Measurements from ENCODE around the gene WDR82. TPM values are rescaled to one million over a fixed set of nuclear protein-coding genes. Genes with fewer than 3 reads are reported as not detected.

The WDR82 gene
- total RNA-seq, 1 donor = 58.3 TPM

GRCh38 chr3:52234516-52235447, 43.7 kb downstream of the WDR82 start:
- H3K79me2 ChIP-seq (ENCODE audit: insufficient read depth, low read length) = peaks cover 67% of the 10 kb centered on the region
- no peak overlapping the region for H3K4me3 ChIP-seq (ENCODE audit: insufficient read depth, low read length)
- TF ChIP-seq CTCF (IDR thresholded peaks at IDR 0.05; ENCODE audit: extremely low read depth, low read depth, low read length) = no peak
- peaks cover 30% of the 10 kb centered on the region for H3K4me1 ChIP-seq (ENCODE audit: insufficient read depth, low read length)
- no peak overlapping the region for H3K4me2 ChIP-seq (ENCODE audit: insufficient read depth, low read length)
- H3K9me3 ChIP-seq (ENCODE audit: low read depth, low read length) = no peaks in the 10 kb centered on the region
- peaks cover 48% of the 10 kb centered on the region for H4K20me1 ChIP-seq (ENCODE audit: insufficient read depth, low read length)
- no peak overlapping the region for H2AFZ ChIP-seq (ENCODE audit: low read length)
- H3K36me3 ChIP-seq (ENCODE audit: insufficient read depth, low read length) = peaks cover 24% of the 10 kb centered on the region
- no peak overlapping the region for H3K27ac ChIP-seq (ENCODE audit: low read depth, low read length)
- DNase-seq (ENCODE audit: insufficient read length, low spot score, missing footprints) = peak; percentile 69
- no peaks in the 10 kb centered on the region for H3K27me3 ChIP-seq (ENCODE audit: insufficient read depth, low read length)

GRCh38 chr3:52233968-52234367, 44.5 kb downstream of the WDR82 start:
- no peak overlapping the region for H3K4me2 ChIP-seq (ENCODE audit: insufficient read depth, low read length)
- H2AFZ ChIP-seq (ENCODE audit: low read length) = no peak overlapping the region
- no peak for TF ChIP-seq CTCF (IDR thresholded peaks at IDR 0.05; ENCODE audit: extremely low read depth, low read depth, low read length)
- H4K20me1 ChIP-seq (ENCODE audit: insufficient read depth, low read length) = peaks cover 48% of the 10 kb centered on the region
- H3K36me3 ChIP-seq (ENCODE audit: insufficient read depth, low read length) = peaks cover 31% of the 10 kb centered on the region
- DNase-seq (ENCODE audit: insufficient read length, low spot score, missing footprints) = peak; percentile 14
- H3K27ac ChIP-seq (ENCODE audit: low read depth, low read length) = no peak overlapping the region
- H3K27me3 ChIP-seq (ENCODE audit: insufficient read depth, low read length) = no peaks in the 10 kb centered on the region
- H3K79me2 ChIP-seq (ENCODE audit: insufficient read depth, low read length) = peaks cover 64% of the 10 kb centered on the region
- peaks cover 23% of the 10 kb centered on the region for H3K4me1 ChIP-seq (ENCODE audit: insufficient read depth, low read length)
- H3K9me3 ChIP-seq (ENCODE audit: low read depth, low read length) = no peaks in the 10 kb centered on the region
- H3K4me3 ChIP-seq (ENCODE audit: insufficient read depth, low read length) = no peak overlapping the region

GRCh38 chr3:52233108-52233591, 45.3 kb downstream of the WDR82 start:
- H3K4me3 ChIP-seq (ENCODE audit: insufficient read depth, low read length) = no peak overlapping the region
- no peak overlapping the region for H2AFZ ChIP-seq (ENCODE audit: low read length)
- peak; percentile 14 for DNase-seq (ENCODE audit: insufficient read length, low spot score, missing footprints)
- H3K79me2 ChIP-seq (ENCODE audit: insufficient read depth, low read length) = peaks cover 56% of the 10 kb centered on the region
- no peaks in the 10 kb centered on the region for H3K27me3 ChIP-seq (ENCODE audit: insufficient read depth, low read length)
- H3K27ac ChIP-seq (ENCODE audit: low read depth, low read length) = no peak overlapping the region
- H3K9me3 ChIP-seq (ENCODE audit: low read depth, low read length) = no peaks in the 10 kb centered on the region
- H3K36me3 ChIP-seq (ENCODE audit: insufficient read depth, low read length) = peaks cover 38% of the 10 kb centered on the region
- no peak for TF ChIP-seq CTCF (IDR thresholded peaks at IDR 0.05; ENCODE audit: extremely low read depth, low read depth, low read length)
- peaks cover 19% of the 10 kb centered on the region for H3K4me1 ChIP-seq (ENCODE audit: insufficient read depth, low read length)
- no peak overlapping the region for H3K4me2 ChIP-seq (ENCODE audit: insufficient read depth, low read length)
- peaks cover 44% of the 10 kb centered on the region for H4K20me1 ChIP-seq (ENCODE audit: insufficient read depth, low read length)
